ENCODE measurements around the gene NCOA5. TPM values are rescaled to one million over a fixed set of nuclear protein-coding genes. Genes with fewer than 3 reads are reported as not detected.

NCOA5 gene
- total and polyA plus RNA-seq, 10 of the 15 experiments (the other 5 are each of a cell fraction or from before 2014, with no cell fraction given) = 7.7 to 38.1 (median 30.1) TPM

DNA sequence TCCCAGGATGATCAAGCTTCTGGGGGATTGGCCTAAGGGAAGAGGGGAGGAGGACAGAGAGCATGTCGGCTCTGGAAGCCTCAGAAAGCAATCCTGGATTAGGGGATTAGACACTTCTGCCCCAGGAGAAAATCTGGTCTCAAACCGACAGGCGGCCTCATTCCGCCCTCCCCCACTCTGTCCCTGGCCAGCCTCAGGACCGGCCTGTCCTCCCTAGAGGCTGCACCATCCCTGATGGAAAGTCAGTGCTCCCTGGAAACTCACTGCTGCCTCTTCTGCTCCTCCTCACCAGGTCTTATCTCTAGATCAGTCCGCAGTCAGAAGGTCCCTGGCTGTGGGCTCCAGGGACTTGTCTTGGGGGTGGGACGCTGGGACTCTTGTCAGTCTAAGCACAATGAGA lies 61.7 kb downstream of the NCOA5 start:
- no peak for ATAC-seq
- Histone ChIP-seq H3K4me3 (no peak overlapping the region), H3K36me3 (ENCODE audit: control insufficient read depth in 2 of 2, insufficient read depth in 2 of 2, low read length in 1 of 2) (no peaks in the 10 kb centered on the region), H3K4me1 (ENCODE audit: control insufficient read depth, insufficient read depth, low read length) (no peaks in the 10 kb centered on the region), H3K27me3 (replicated peaks in 1 of 2; ENCODE audit: control insufficient read depth in 2 of 2, insufficient read depth in 2 of 2, low read length in 1 of 2) (peaks cover 5 to 6% of the 10 kb centered on the region in 2 experiments), H3K9me3 (replicated peaks; ENCODE audit: control insufficient read depth, insufficient read depth, low read length) (no peaks in the 10 kb centered on the region), H4K20me1 (ENCODE audit: control insufficient read depth, insufficient read depth) (no peaks in the 10 kb centered on the region), H3K9ac (ENCODE audit: control insufficient read depth, insufficient read depth, low read length) (no peak overlapping the region), H3K4me2 (ENCODE audit: control insufficient read depth, insufficient read depth) (no peak overlapping the region), H3K79me2 (ENCODE audit: control insufficient read depth, insufficient read depth, low read length) (no peaks in the 10 kb centered on the region), H3K27ac (ENCODE audit: control insufficient read depth, insufficient read depth) (no peak overlapping the region), H2AFZ (ENCODE audit: control insufficient read depth, low read depth, low read length) (no peak overlapping the region)
- ChIA-PET POLR2A (no interaction called here), RAD21 (ENCODE audit: unreplicated experiment) (interaction anchor here (1.2 kb wide), 1 partner anchor 80 kb away, joined by 3 read pairs; no protein-coding TSS in a partner anchor), SMC1A (ENCODE audit: uncharacterized antibody, unreplicated experiment) (no interaction called here), CTCF (interaction anchor here (0.8 to 1.6 kb wide), 4 partner anchors 15 to 72 kb away, joined by 3 to 8 read pairs (median 4); no protein-coding TSS in a partner anchor)
- DNase-seq (ENCODE audit: low read depth, low spot score) = no peak
- TF ChIP-seq HDAC2 (IDR thresholded peaks at IDR 0.05) = no peak
- no peak for TF ChIP-seq MEF2B (IDR thresholded peaks at IDR 0.05; ENCODE audit: partially characterized antibody, poor library complexity, severe bottlenecking)
- no peak for TF ChIP-seq ESRRA (IDR thresholded peaks at IDR 0.05; ENCODE audit: low read length)
- TF ChIP-seq, protein P1, sequence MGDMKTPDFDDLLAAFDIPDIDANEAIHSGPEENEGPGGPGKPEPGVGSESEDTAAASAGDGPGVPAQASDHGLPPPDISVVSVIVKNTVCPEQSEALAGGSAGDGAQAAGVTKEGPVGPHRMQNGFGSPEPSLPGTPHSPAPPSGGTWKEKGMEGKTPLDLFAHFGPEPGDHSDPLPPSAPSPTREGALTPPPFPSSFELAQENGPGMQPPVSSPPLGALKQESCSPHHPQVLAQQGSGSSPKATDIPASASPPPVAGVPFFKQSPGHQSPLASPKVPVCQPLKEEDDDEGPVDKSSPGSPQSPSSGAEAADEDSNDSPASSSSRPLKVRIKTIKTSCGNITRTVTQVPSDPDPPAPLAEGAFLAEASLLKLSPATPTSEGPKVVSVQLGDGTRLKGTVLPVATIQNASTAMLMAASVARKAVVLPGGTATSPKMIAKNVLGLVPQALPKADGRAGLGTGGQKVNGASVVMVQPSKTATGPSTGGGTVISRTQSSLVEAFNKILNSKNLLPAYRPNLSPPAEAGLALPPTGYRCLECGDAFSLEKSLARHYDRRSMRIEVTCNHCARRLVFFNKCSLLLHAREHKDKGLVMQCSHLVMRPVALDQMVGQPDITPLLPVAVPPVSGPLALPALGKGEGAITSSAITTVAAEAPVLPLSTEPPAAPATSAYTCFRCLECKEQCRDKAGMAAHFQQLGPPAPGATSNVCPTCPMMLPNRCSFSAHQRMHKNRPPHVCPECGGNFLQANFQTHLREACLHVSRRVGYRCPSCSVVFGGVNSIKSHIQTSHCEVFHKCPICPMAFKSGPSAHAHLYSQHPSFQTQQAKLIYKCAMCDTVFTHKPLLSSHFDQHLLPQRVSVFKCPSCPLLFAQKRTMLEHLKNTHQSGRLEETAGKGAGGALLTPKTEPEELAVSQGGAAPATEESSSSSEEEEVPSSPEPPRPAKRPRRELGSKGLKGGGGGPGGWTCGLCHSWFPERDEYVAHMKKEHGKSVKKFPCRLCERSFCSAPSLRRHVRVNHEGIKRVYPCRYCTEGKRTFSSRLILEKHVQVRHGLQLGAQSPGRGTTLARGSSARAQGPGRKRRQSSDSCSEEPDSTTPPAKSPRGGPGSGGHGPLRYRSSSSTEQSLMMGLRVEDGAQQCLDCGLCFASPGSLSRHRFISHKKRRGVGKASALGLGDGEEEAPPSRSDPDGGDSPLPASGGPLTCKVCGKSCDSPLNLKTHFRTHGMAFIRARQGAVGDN (IDR thresholded peaks at IDR 0.05) = no peak
- TF ChIP-seq, protein P2, sequence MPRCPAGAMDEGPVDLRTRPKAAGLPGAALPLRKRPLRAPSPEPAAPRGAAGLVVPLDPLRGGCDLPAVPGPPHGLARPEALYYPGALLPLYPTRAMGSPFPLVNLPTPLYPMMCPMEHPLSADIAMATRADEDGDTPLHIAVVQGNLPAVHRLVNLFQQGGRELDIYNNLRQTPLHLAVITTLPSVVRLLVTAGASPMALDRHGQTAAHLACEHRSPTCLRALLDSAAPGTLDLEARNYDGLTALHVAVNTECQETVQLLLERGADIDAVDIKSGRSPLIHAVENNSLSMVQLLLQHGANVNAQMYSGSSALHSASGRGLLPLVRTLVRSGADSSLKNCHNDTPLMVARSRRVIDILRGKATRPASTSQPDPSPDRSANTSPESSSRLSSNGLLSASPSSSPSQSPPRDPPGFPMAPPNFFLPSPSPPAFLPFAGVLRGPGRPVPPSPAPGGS (IDR thresholded peaks at IDR 0.05; ENCODE audit: borderline replicate concordance, insufficient read depth, low read depth, low read length, poor library complexity, severe bottlenecking) = no peak
- TF ChIP-seq HDGF (IDR thresholded peaks at IDR 0.05) = no peak
- TF ChIP-seq RFX5 (IDR thresholded peaks at IDR 0.05; ENCODE audit: low read depth, low read length) = no peak
- in situ Hi-C loops (cut with MboI) = no loop called here
- no TSS peak for BruUV-seq (replicated peaks)
- 14% methylated on average over 7 of the region's 7 CpGs for WGBS (ENCODE audit: insufficient coverage, insufficient replicate concordance, low lambda C conversion rate, missing lambda C conversion rate)
- no peak for FAIRE-seq
- intact Hi-C loops (cut with micrococcal nuclease; ENCODE audit: unreplicated experiment) = no loop called here

Data from GM12878 (cell line).